IPS-15b (cell line): ENCODE results near the gene MTUS2.

Source experiments
- H3K27me3 ChIP-seq: one replicate; pipeline ENCODE4 v1.6.1; 2013; ENCODE audit warnings: low read length; ENCODE audit not compliant: control insufficient read depth, insufficient read depth
- H3K36me3 ChIP-seq: one replicate; pipeline ENCODE4 v1.6.1; 2013; ENCODE audit warnings: low read length; ENCODE audit not compliant: control insufficient read depth, insufficient read depth
- H3K4me1 ChIP-seq: one replicate; pipeline ENCODE4 v1.6.1; 2013; ENCODE audit warnings: mild to moderate bottlenecking, low read length; ENCODE audit not compliant: control insufficient read depth, insufficient read depth
- H3K4me3 ChIP-seq: one replicate; pipeline ENCODE4 v1.5.1; 2013; ENCODE audit warnings: low read depth, low read length
- H3K9ac ChIP-seq: one replicate; pipeline ENCODE4 v1.6.1; 2013; ENCODE audit warnings: low read depth, mild to moderate bottlenecking, low read length
- H3K9me3 ChIP-seq: one replicate; pipeline ENCODE4 v1.6.1; 2013; ENCODE audit warnings: mild to moderate bottlenecking, low read length; ENCODE audit not compliant: control insufficient read depth, insufficient read depth

The MTUS2 gene

DNA sequence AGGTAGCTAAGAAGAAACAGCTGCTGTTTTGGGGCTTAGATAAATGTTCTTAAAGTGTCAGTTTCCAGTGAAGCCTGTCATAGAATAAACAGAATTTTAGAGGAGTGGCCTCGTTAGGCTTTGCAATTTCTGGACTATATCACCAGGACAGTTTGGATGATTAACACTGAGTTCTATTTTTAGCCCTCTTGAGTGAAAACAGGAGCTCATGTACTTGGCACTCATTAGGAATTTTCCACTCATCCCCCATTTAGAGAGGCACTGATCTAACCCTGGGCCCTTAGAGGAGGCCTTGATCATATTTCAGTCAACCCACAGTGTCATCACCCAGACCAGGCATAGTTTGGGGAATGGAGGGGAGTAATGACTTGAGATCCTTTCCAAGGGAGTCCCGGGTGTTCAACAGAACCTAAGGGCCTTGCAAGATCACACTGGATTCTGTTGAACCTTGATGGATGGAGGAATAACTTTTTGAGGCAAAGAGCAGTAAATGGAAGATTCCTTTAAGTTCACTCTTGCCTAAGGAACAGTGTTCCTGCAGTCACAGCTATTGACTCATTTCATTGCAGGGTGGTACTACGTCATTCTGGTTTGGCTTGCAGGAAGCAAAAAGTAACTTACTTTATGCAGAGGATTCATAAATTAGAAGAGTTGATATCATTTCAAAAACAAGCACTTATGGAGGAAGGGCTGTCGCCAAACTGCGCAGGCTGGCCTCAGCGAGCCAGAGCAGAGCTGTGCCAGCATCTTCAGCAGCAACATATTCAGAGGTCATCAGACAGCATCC, 615.2 kb downstream of the MTUS2 start:
- H3K27me3 ChIP-seq: peaks cover under 1% of the 10 kb centered on the region
- H3K36me3 ChIP-seq: no peaks in the 10 kb centered on the region
- no peaks in the 10 kb centered on the region for H3K9me3 ChIP-seq
- no peak overlapping the region for H3K9ac ChIP-seq
- no peaks in the 10 kb centered on the region for H3K4me1 ChIP-seq
- no peak overlapping the region for H3K4me3 ChIP-seq

DNA sequence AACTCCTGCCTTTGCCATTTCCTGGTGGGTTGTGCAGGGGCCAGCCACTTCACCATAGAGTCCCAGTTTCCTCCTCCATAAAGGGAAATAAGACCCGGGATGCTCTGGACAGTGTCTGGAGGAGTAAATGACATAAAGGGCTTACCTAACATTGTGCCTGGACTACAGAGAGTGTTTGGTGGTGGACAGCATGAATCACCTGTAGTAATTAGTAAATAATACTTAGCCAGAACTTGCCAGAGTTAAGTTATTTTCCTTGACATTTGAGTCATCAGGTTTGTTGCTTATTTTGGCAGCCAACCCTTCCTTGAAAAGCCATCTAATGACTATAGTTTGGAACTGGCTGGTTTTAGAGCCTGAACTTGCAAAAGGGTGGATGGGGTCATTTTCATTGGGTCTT, 616.2 kb downstream of the MTUS2 start:
- H3K9me3 ChIP-seq: no peaks in the 10 kb centered on the region

DNA sequence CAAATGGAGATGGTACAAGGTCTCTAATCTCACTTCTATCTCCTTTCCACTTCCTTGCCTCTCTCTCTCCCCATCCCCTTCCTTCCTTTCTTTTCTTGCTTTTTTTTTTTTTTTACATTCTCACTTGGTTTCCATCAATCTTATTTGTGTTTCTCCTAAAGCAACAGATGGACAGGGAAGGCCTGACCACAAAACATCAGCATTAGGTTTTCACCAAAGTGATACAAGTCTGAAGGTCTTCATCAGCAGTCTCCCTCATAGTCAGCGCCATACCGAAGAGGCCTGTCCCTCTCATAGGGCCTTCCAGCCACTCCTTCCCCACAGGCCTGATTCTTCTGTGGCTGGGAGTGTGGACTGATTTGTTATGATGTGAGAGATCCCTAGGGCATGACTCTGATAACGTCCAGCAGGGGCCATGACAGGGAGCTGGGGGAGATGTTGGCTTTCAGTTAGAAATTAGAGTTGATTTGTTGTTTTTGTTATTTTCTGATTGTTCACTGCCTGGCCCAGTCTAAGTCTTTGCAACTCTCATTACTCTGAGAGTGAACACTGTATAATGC, 616.7 kb downstream of the MTUS2 start:
- Histone ChIP-seq H3K9ac (no peak overlapping the region), H3K4me3 (no peak overlapping the region), H3K9me3 (no peaks in the 10 kb centered on the region), H3K36me3 (no peaks in the 10 kb centered on the region), H3K4me1 (no peaks in the 10 kb centered on the region), H3K27me3 (no peaks in the 10 kb centered on the region)

More for the DNA sequence above, 616.2 kb downstream of the MTUS2 start:
- no peak overlapping the region for H3K4me3 ChIP-seq
- no peak overlapping the region for H3K9ac ChIP-seq
- H3K36me3 ChIP-seq: no peaks in the 10 kb centered on the region
- no peaks in the 10 kb centered on the region for H3K27me3 ChIP-seq
- no peaks in the 10 kb centered on the region for H3K4me1 ChIP-seq

DNA sequence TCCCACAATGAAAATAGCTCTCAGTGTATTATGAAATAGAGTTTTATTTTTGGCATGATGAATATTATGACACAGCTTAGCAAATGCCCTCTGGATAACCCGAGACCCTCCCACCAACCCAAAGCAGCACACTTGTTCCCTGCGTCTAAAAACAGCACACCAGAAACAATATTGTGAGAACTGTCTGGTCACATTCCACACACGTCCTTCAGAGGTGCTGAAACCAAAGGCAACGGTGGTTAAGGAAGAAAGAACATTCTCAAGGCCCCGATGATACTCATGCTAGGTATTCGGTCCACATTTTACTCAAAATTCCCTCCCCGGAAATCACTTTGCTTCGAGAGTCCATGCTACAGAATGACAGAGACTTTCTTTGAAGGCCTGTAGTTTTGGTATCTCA, 618.6 kb downstream of the MTUS2 start:
- H3K36me3 ChIP-seq: no peaks in the 10 kb centered on the region
- H3K4me1 ChIP-seq: no peaks in the 10 kb centered on the region
- no peaks in the 10 kb centered on the region for H3K27me3 ChIP-seq

DNA sequence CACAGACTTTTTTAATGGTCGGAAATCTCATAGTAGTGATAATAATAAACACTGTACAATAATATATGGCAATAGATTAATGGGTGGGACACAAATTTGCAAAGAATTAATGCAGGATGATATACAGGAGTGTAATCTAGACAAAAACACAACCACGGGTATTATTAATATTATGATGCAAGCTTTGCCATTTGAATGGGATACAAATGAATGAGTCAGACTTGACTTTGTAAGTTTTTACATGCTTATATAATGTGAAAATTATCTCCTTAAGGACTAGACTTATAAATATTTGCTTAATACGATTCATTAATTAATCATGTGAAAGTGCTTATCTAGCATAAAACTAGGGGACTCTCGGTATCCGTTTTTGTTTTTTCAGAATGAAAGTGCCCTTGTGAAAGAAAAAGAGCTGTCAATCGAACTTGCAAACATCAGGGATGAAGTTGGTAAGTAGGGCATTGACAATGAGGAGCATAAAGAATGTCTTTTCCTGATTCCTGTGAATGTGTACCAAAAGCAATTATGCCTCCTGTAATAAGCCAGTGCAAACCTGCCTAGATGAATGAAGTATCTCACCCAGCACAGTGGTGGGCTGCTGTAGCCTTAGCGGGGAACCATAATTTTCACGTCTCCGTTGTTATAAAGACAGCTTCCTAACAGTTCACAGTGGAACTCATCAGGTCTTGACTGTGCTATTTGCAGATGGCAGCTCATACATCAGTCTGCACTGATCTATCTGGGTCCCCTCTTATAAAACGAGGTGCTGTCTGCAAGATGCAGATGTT, 619.7 kb downstream of the MTUS2 start:
- H3K27me3 ChIP-seq: no peaks in the 10 kb centered on the region
- H3K9me3 ChIP-seq: no peaks in the 10 kb centered on the region
- H3K9ac ChIP-seq: no peak overlapping the region
- H3K4me3 ChIP-seq: no peak overlapping the region
- no peaks in the 10 kb centered on the region for H3K36me3 ChIP-seq
- no peaks in the 10 kb centered on the region for H3K4me1 ChIP-seq

More for the DNA sequence above, 618.6 kb downstream of the MTUS2 start:
- H3K9me3 ChIP-seq: no peaks in the 10 kb centered on the region
- no peak overlapping the region for H3K9ac ChIP-seq
- no peak overlapping the region for H3K4me3 ChIP-seq

DNA sequence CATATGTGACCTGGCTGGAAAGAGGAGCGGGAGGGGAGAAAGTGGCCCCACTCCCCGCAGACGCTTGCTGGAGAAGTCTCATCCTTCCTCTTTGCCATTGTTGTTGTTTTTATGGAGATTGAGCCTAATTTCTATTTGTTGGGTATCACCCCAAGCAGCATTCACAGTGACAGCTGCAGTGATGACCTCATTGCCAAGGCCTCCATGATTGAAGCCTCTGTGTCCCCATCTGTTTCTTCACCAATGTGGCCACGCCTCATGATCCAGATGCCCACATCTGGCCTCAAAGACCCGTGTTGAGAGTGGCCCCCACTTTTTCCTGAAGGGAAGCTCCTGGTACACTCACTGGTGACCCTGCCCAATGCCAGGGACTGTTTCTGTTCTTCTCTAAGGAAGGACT, 621.2 kb downstream of the MTUS2 start:
- Histone ChIP-seq H3K27me3 (no peaks in the 10 kb centered on the region), H3K4me3 (no peak overlapping the region), H3K9me3 (no peaks in the 10 kb centered on the region), H3K9ac (no peak overlapping the region), H3K36me3 (no peaks in the 10 kb centered on the region), H3K4me1 (no peaks in the 10 kb centered on the region)

DNA sequence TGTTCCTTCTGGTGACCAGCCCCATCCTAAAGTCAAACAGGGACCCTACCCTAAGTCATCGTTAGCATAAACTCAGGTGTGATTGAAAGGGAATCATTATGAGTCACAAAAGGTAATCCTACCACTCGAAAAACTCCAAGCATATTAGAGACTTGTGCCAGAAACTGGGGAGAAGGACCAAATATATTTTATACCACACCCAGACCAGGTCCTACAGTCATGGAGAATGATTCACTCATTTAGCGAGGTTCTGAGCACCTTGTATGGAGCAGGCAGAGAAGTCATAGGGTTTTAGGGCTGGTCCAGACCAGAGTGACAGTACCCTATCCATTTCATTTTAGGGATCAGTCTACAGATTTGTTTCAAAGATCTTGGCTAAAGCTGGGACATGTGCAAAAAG, 625.9 kb downstream of the MTUS2 start:
- Histone ChIP-seq H3K36me3 (no peaks in the 10 kb centered on the region), H3K4me1 (no peaks in the 10 kb centered on the region), H3K27me3 (no peaks in the 10 kb centered on the region), H3K9me3 (no peaks in the 10 kb centered on the region), H3K9ac (no peak overlapping the region), H3K4me3 (no peak overlapping the region)

DNA sequence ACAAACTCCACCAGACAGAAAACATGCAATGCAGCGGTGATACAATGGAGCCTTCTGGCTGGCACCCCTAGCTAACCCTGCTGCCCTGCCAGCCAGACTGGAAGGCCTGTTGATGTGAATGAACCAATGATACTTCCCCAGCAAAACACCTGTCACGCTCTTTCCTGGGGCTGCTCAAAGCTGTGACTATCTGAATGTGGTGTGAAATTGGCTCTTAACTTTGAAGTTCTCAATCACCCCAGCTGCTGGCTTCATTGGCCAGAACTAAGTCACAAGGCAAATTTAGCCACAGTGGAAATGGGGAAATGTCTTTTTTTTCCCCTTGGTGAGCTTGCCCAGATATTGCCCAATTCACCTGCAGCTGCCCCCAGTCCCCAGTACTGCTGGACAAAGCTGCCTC, 628.0 kb downstream of the MTUS2 start:
- no peak overlapping the region for H3K9ac ChIP-seq
- no peaks in the 10 kb centered on the region for H3K27me3 ChIP-seq
- H3K9me3 ChIP-seq: no peaks in the 10 kb centered on the region
- H3K4me1 ChIP-seq: no peaks in the 10 kb centered on the region
- no peaks in the 10 kb centered on the region for H3K36me3 ChIP-seq
- no peak overlapping the region for H3K4me3 ChIP-seq

DNA sequence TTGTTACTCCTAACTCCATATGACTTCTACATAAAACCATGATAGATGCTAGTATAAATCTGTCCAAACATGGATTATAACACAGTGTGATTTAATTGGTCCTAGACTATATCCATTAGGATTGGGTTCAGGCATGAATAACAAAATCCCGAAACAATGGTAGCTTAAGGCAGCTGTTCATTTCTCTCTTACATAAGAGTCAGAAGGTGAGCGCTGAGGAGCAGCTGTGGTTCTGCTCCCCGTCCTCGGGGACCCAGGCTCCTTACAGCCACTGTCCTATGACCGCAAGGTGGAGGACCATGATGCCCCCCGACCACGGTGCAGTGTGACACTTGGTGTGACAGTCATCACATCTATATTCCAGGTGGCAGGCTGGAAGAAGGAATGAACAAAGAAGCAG, 629.6 kb downstream of the MTUS2 start:
- H3K9me3 ChIP-seq: no peaks in the 10 kb centered on the region
- no peak overlapping the region for H3K4me3 ChIP-seq
- no peaks in the 10 kb centered on the region for H3K4me1 ChIP-seq
- no peaks in the 10 kb centered on the region for H3K36me3 ChIP-seq
- H3K27me3 ChIP-seq: no peaks in the 10 kb centered on the region
- H3K9ac ChIP-seq: no peak overlapping the region

DNA sequence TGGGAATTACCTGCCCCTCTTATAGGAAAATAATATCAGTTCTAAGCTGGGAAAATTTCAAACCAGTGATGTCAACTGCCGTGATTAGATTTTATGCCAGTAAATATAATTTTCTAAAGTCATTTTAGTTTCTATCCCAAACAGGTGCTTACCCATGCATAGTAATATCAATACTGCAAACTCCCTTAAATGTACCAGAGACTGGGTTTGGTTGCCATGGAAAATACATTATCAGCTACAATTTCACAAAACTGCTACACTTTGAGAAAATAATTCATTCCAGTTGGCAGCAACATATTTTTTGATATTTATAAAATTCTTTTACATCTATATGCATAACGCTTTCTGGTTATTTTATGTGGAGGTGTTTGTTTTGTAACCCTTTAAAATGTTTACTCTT, 631.8 kb downstream of the MTUS2 start:
- H3K4me3 ChIP-seq: no peak overlapping the region
- H3K27me3 ChIP-seq: no peaks in the 10 kb centered on the region
- no peaks in the 10 kb centered on the region for H3K36me3 ChIP-seq
- H3K9ac ChIP-seq: no peak overlapping the region
- H3K4me1 ChIP-seq: no peaks in the 10 kb centered on the region
- H3K9me3 ChIP-seq: no peaks in the 10 kb centered on the region

DNA sequence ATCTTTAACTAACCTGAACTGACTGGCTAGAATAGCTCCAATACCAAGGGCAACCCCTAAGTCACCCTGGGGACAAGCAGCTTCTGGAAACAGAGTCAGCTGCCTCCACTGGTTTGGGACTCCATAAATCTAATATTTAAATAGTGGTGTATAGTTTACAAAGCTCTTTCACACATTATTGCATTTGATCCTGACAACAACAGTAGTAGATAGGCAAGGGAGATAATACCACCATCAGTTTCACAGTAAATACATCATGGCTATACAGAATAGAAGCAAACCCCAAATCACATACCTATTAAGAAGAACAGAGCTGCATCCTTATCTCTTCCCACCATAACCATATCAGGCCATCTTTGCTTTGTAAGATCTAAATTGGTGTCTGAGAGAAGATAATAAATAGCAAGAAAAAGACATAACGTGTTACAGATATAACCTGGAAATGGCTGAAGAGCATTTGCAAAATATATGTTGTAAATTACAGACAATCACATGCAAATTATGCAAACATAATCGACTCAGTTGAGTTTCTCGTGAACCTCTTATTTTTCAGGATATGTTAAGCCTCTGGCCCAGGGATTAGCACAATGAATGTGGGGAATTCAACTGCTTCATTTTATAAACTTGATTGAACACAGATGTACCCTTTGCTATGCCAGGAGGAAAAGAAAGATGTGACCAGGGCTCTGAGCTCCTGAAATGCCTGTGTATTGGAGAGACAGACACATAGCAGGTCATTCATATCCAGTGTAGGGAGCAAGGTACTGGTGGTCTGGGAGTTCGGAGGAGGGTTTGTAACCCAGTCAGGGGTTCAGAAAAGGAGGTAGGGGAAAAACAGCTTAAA, 632.9 kb downstream of the MTUS2 start:
- H3K4me1 ChIP-seq: no peaks in the 10 kb centered on the region
- H3K4me3 ChIP-seq: no peak overlapping the region
- no peak overlapping the region for H3K9ac ChIP-seq
- H3K9me3 ChIP-seq: no peaks in the 10 kb centered on the region
- H3K36me3 ChIP-seq: no peaks in the 10 kb centered on the region
- H3K27me3 ChIP-seq: no peaks in the 10 kb centered on the region
